ENCODE results near the gene UBL5. TPM values are rescaled to one million over a fixed set of nuclear protein-coding genes. Genes with fewer than 3 reads are reported as not detected.
A peak's percentile ranks its signal among the peaks of the same experiment; 100 is the strongest.

The UBL5 gene
- total RNA-seq, 1 donor from 2014 or later = 359 TPM

GRCh38 chr19:9871626-9872338, 44.1 kb downstream of the UBL5 start:
- H3K27ac Mint-ChIP-seq = no peak overlapping the region
- no peaks in the 10 kb centered on the region for H3K9me3 Mint-ChIP-seq
- H3K4me1 Mint-ChIP-seq = peaks cover under 1% of the 10 kb centered on the region
- no peak for DNase-seq
- H3K36me3 Mint-ChIP-seq (ENCODE audit: low read depth) = no peaks in the 10 kb centered on the region
- intact Hi-C loops (cut with micrococcal nuclease) = no loop called here
- no peaks in the 10 kb centered on the region for H3K27me3 Mint-ChIP-seq
- no peak overlapping the region for H3K4me3 Mint-ChIP-seq

GRCh38 chr19:9872618-9873242, 45.0 kb downstream of the UBL5 start:
- Mint-ChIP-seq H3K4me1 (no peaks in the 10 kb centered on the region), H3K4me3 (no peak overlapping the region), H3K36me3 (ENCODE audit: low read depth) (no peaks in the 10 kb centered on the region), H3K27me3 (no peaks in the 10 kb centered on the region), H3K27ac (peak overlapping the region; percentile 1), H3K9me3 (no peaks in the 10 kb centered on the region)
- no peak for DNase-seq
- intact Hi-C loops (cut with micrococcal nuclease) = no loop called here

GRCh38 chr19:9875031-9875627, 47.4 kb downstream of the UBL5 start:
- H3K9me3 Mint-ChIP-seq = no peaks in the 10 kb centered on the region
- intact Hi-C loops (cut with micrococcal nuclease) = no loop called here
- H3K4me3 Mint-ChIP-seq = no peak overlapping the region
- no peaks in the 10 kb centered on the region for H3K36me3 Mint-ChIP-seq (ENCODE audit: low read depth)
- no peaks in the 10 kb centered on the region for H3K27me3 Mint-ChIP-seq
- no peak for DNase-seq
- H3K4me1 Mint-ChIP-seq = peaks cover 2% of the 10 kb centered on the region
- H3K27ac Mint-ChIP-seq = no peak overlapping the region

GRCh38 chr19:9875796-9876195, 48.1 kb downstream of the UBL5 start:
- no peaks in the 10 kb centered on the region for H3K27me3 Mint-ChIP-seq
- H3K27ac Mint-ChIP-seq = no peak overlapping the region
- intact Hi-C loops (cut with micrococcal nuclease) = no loop called here
- H3K36me3 Mint-ChIP-seq (ENCODE audit: low read depth) = no peaks in the 10 kb centered on the region
- no peak for DNase-seq
- H3K4me1 Mint-ChIP-seq = peaks cover 2% of the 10 kb centered on the region
- H3K4me3 Mint-ChIP-seq = no peak overlapping the region
- H3K9me3 Mint-ChIP-seq = no peaks in the 10 kb centered on the region

- H3K27ac Mint-ChIP-seq = no peak overlapping the region
- intact Hi-C loops (cut with micrococcal nuclease) = no loop called here
- DNase-seq = no peak
- peaks cover 2% of the 10 kb centered on the region for H3K4me1 Mint-ChIP-seq
- H3K36me3 Mint-ChIP-seq (ENCODE audit: low read depth) = no peaks in the 10 kb centered on the region
- H3K4me3 Mint-ChIP-seq = no peak overlapping the region
- no peaks in the 10 kb centered on the region for H3K27me3 Mint-ChIP-seq
- H3K9me3 Mint-ChIP-seq = no peaks in the 10 kb centered on the region
Measured at GRCh38 chr19:9877780-9878510, 50.2 kb downstream of the UBL5 start.

- Mint-ChIP-seq H3K4me3 (no peak overlapping the region), H3K9me3 (no peaks in the 10 kb centered on the region), H3K36me3 (ENCODE audit: low read depth) (no peaks in the 10 kb centered on the region), H3K4me1 (peaks cover 2% of the 10 kb centered on the region), H3K27me3 (no peaks in the 10 kb centered on the region), H3K27ac (no peak overlapping the region)
- DNase-seq = no peak
- intact Hi-C loops (cut with micrococcal nuclease) = no loop called here
Measured at GRCh38 chr19:9878511-9879196, 50.9 kb downstream of the UBL5 start.

Other genes with a start within 250 kb of the UBL5 start
- 63.9 and 69.4 TPM in 2 replicates for gene ZNF121, start 243.4 kb upstream of the UBL5 start, total RNA-seq
- 35.3 and 37.2 TPM in 2 replicates for gene ZNF561, start 206.7 kb upstream of the UBL5 start, total RNA-seq
- gene ZNF562, start 152.8 kb upstream of the UBL5 start, total RNA-seq = 15.9 and 16.9 TPM in 2 replicates
- 2.2 and 3.4 TPM in 2 replicates for gene ZNF846, start 59.2 kb upstream of the UBL5 start, total RNA-seq
- gene FBXL12, start 8.8 kb upstream of the UBL5 start, total RNA-seq = 19.4 and 23.3 TPM in 2 replicates
- gene PIN1, start 7.4 kb downstream of the UBL5 start, total RNA-seq = 87.9 and 93.0 TPM in 2 replicates
- gene OLFM2, start 108.6 kb downstream of the UBL5 start, total RNA-seq = 0.82 and 0.88 TPM in 2 replicates
- 0.59 and 0.63 TPM in 2 replicates for gene COL5A3, start 182.6 kb downstream of the UBL5 start, total RNA-seq
- gene RDH8, start 185.6 kb downstream of the UBL5 start, total RNA-seq = not detected in 2 replicates